OCI-LY7 (cell line): Measurements from ENCODE around the gene CNN2.

Experiments used
- CTCF ChIP-seq: fragments of 200-600 bp; sonication (generic); conservative IDR thresholded peaks from 2 replicates; pipeline ENCODE4 v1.5.1; 2014; ENCODE audit warnings: mild to moderate bottlenecking, antibody characterized with exemption, low read length, moderate library complexity, mixed read lengths
- EZH2phosphoT487 ChIP-seq: fragments of 200-600 bp; sonication (generic); IDR thresholded peaks from 2 replicates; pipeline ENCODE4 v1.6.1; 2018; ENCODE audit warnings: low read depth, borderline replicate concordance, mild to moderate bottlenecking, mixed run types, antibody characterized with exemption, low read length, moderate library complexity, mixed read lengths

- TF ChIP-seq CTCF (no peak), EZH2phosphoT487 (no peak)
Observed at GRCh38 chr19:1054102-1055027, 28.0 kb downstream of the CNN2 start.
